Measurements from ENCODE around the gene UGT1A10.

UGT1A10 gene

GRCh38 chr2:233773854-233774253 is 137.6 kb downstream of the UGT1A10 start:
- no peak for DNase-seq (ENCODE audit: low read depth in 3 of 3)

- DNase-seq (ENCODE audit: low read depth in 3 of 3), result no peak
Measured at GRCh38 chr2:233775414-233775813, 139.2 kb downstream of the UGT1A10 start.

- DNase-seq (ENCODE audit: low read depth in 3 of 3), result no peak
Measured at GRCh38 chr2:233778030-233778429, 141.8 kb downstream of the UGT1A10 start, which contains the start of gene MROH2A. MROH2A (plus strand) TSS chr2:233778330; CDS start chr2:233779359, 1,029 bp downstream.

GRCh38 chr2:233779722-233780121 is 143.5 kb downstream of the UGT1A10 start:
- DNase-seq (ENCODE audit: low read depth in 3 of 3), result no peak

- DNase-seq (ENCODE audit: low read depth in 3 of 3), result no peak
Measured at GRCh38 chr2:233780771-233781170, 144.5 kb downstream of the UGT1A10 start.

- DNase-seq (ENCODE audit: low read depth in 3 of 3), result no peak
Measured at GRCh38 chr2:233789554-233789953, 153.3 kb downstream of the UGT1A10 start.

GRCh38 chr2:233791151-233791882 is 155.1 kb downstream of the UGT1A10 start:
- no peak for DNase-seq (ENCODE audit: low read depth in 3 of 3)

- DNase-seq (ENCODE audit: low read depth in 3 of 3), result no peak
Measured at GRCh38 chr2:233791883-233792329, 155.7 kb downstream of the UGT1A10 start.

GRCh38 chr2:233792720-233793119 is 156.5 kb downstream of the UGT1A10 start:
- no peak for DNase-seq (ENCODE audit: low read depth in 3 of 3)

- no peak for DNase-seq (ENCODE audit: low read depth in 3 of 3)
Measured at GRCh38 chr2:233793465-233794127, 157.3 kb downstream of the UGT1A10 start.

GRCh38 chr2:233794128-233794658 is 157.9 kb downstream of the UGT1A10 start:
- no peak for DNase-seq (ENCODE audit: low read depth in 3 of 3)

GRCh38 chr2:233795735-233796171 is 159.5 kb downstream of the UGT1A10 start:
- DNase-seq (ENCODE audit: low read depth in 3 of 3), result no peak

- no peak for DNase-seq (ENCODE audit: low read depth in 3 of 3)
Measured at GRCh38 chr2:233796254-233796653, 160.0 kb downstream of the UGT1A10 start.

GRCh38 chr2:233798335-233799086 is 162.3 kb downstream of the UGT1A10 start:
- DNase-seq (ENCODE audit: low read depth in 3 of 3), result no peak

- DNase-seq (ENCODE audit: low read depth in 3 of 3), result no peak
Measured at GRCh38 chr2:233799087-233799665, 162.9 kb downstream of the UGT1A10 start.

- DNase-seq (ENCODE audit: low read depth in 3 of 3), result no peak
Measured at GRCh38 chr2:233799716-233800115, 163.5 kb downstream of the UGT1A10 start.

GRCh38 chr2:233800208-233800607 is 164.0 kb downstream of the UGT1A10 start:
- no peak for DNase-seq (ENCODE audit: low read depth in 3 of 3)

- DNase-seq (ENCODE audit: low read depth in 3 of 3), result no peak
Measured at GRCh38 chr2:233801357-233802131, 165.3 kb downstream of the UGT1A10 start.

GRCh38 chr2:233802132-233802815 is 166.0 kb downstream of the UGT1A10 start:
- DNase-seq (ENCODE audit: low read depth in 3 of 3), result no peak

- DNase-seq (ENCODE audit: low read depth in 3 of 3), result no peak
Measured at GRCh38 chr2:233803292-233803911, 167.2 kb downstream of the UGT1A10 start.
